Measurements from ENCODE around the gene NOVA2. TPM values are rescaled to one million over a fixed set of nuclear protein-coding genes. Genes with fewer than 3 reads are reported as not detected.

The NOVA2 gene
- total and polyA plus RNA-seq, 9 of the 15 experiments (the other 6 are each of a cell fraction or from before 2014, with no cell fraction given), result not detected

- Histone ChIP-seq H4K20me1 (replicated peaks; ENCODE audit: control insufficient read depth, insufficient read depth, low read length) (peaks cover 2% of the 10 kb centered on the region; the same call in 1 of the 2 replicates), H3K9me3 (replicated peaks; ENCODE audit: control insufficient read depth, insufficient read depth, low read depth, low read length) (no peaks in the 10 kb centered on the region), H3K27ac (ENCODE audit: extremely low read depth, low read depth, low read length) (no peak overlapping the region), H3K4me2 (ENCODE audit: insufficient read depth, low read length) (peak overlapping the region; percentile 75; the same call in 1 of the 2 replicates), H3K79me2 (ENCODE audit: control insufficient read depth, insufficient read depth, low read length) (no peaks in the 10 kb centered on the region), H3K36me3 (ENCODE audit: control insufficient read depth, insufficient read depth, low read length) (peaks cover 14% of the 10 kb centered on the region; the same call in 1 of the 3 replicates), H3K4me1 (replicated peaks in 1 of 2; ENCODE audit: control insufficient read depth in 2 of 2, insufficient read depth in 2 of 2, low read length in 2 of 2) (peaks cover 5 to 30% of the 10 kb centered on the region in 2 experiments; a peak in 4 of 5 replicates), H3K9ac (ENCODE audit: insufficient read depth in 1 of 2, low read depth in 2 of 2, low read length in 2 of 2) (peak overlapping the region in 1 of 2 experiments; percentile 90; a peak in 2 of 4 replicates), H3K9me1 (ENCODE audit: control insufficient read depth, insufficient read depth, low read length) (no peaks in the 10 kb centered on the region), H2AFZ (ENCODE audit: low read depth, low read length) (no peak overlapping the region), H3K4me3 (no peak overlapping the region), H3K27me3 (ENCODE audit: control insufficient read depth in 2 of 2, insufficient read depth in 2 of 2, low read length in 2 of 2) (no peaks in the 10 kb centered on the region)
- ATAC-seq, result no peak
- TF ChIP-seq TCFL5 (CRISPR knock-in tag; conservative IDR thresholded peaks at IDR 0.05), result no peak
- no peak for TF ChIP-seq HMG20A (CRISPR knock-in tag; conservative IDR thresholded peaks at IDR 0.05)
- TF ChIP-seq TCF7 (IDR thresholded peaks at IDR 0.05; ENCODE audit: borderline replicate concordance), result no peak
- 0 out of 2 replicates have a peak, but pooled peaks have one; percentile 13 for TF ChIP-seq RBFOX2 (IDR thresholded peaks at IDR 0.05; ENCODE audit: low read depth, low read length)
- no peak for TF ChIP-seq SLC30A9 (CRISPR knock-in tag; IDR thresholded peaks at IDR 0.05)
- TF ChIP-seq HNRNPL (IDR thresholded peaks at IDR 0.05; ENCODE audit: low read depth, low read length), result peak; percentile 74; the same call in 1 of the 2 replicates
- TF ChIP-seq ZNF12 (CRISPR knock-in tag; IDR thresholded peaks at IDR 0.05), result no peak
- no peak for TF ChIP-seq ZC3H4 (CRISPR knock-in tag; IDR thresholded peaks at IDR 0.05; ENCODE audit: borderline replicate concordance)
- TF ChIP-seq HMGN3 (IDR thresholded peaks at IDR 0.05; ENCODE audit: borderline replicate concordance, extremely low read depth, insufficient read length, low read depth, low read length), result no peak
- ChIA-PET CTCF (ENCODE audit: low intra/inter-chr PET ratio) (interaction anchor here (0.7 to 1.3 kb wide), 2 partner anchors 62 to 198 kb away, joined by 3 to 4 read pairs; no protein-coding TSS in a partner anchor), POLR2A (no interaction called here)
- 96% methylated on average over 18 of the region's 63 CpGs for WGBS (ENCODE audit: insufficient coverage, low coverage, missing lambda C conversion rate)
- BruUV-seq (replicated peaks), result no TSS peak
- in situ Hi-C loops (cut with MboI) (no loop called here), intact Hi-C loops (cut with micrococcal nuclease) (no loop called here)
- FAIRE-seq, result no peak
- no peak for DNase-seq (ENCODE audit: extremely low read depth in 1 of 4, low spot score in 3 of 4)
Observed at GRCh38 chr19:46015687-46016425, 42.2 kb upstream of the NOVA2 start.
